Prostate gland (tissue), 2 donors: ENCODE measurements around the gene PGA5. TPM values are rescaled to one million over a fixed set of nuclear protein-coding genes. Genes with fewer than 3 reads are reported as not detected.

Experiments
- DNase-seq: peaks from one replicate; pipeline ENCODE4 v3.0.0-alpha.2; 2019; ENCODE audit warnings: low spot score
- H3K27ac ChIP-seq, 2 donors: fragments of 200-600 bp; sonication (generic); 2 replicates each; pipeline ENCODE4 v1.5.1; 2017 to 2019
- H3K27me3 ChIP-seq: fragments of 200-600 bp; sonication (generic); replicated peaks from 2 replicates; pipeline ENCODE4 v1.5.1; 2019; ENCODE audit not compliant: insufficient read depth
- H3K36me3 ChIP-seq, 2 donors: fragments of 200-600 bp; sonication (generic); 1 replicate in 1 of 2; 2 replicates in 1 of 2; pipeline versions ENCODE4 v1.5.1 to v1.8.1; 2017 to 2019
- H3K4me1 ChIP-seq: fragments of 200-600 bp; sonication (generic); replicated peaks from 2 replicates; pipeline ENCODE4 v1.5.1; 2019
- H3K4me3 ChIP-seq, 2 donors: fragments of 200-600 bp; sonication (generic); 2 replicates each; pipeline ENCODE4 v1.5.1; 2017 to 2019
- H3K9me3 ChIP-seq: fragments of 200-600 bp; sonication (generic); 2 replicates; pipeline ENCODE4 v1.5.1; 2017
- POLR2A ChIP-seq: fragments of 450-650 bp; IDR thresholded peaks from one replicate; pipeline ENCODE4 v1.6.1; 2016; ENCODE audit warnings: antibody characterized with exemption, mild to moderate bottlenecking
- POLR2AphosphoS5 ChIP-seq: sonication (generic); formaldehyde crosslinking; IDR thresholded peaks from one replicate; pipeline ENCODE4 v1.6.1; 2017; ENCODE audit warnings: antibody characterized with exemption
- WGBS: methylation state at CpG from one replicate; pipeline ENCODE4 v1.1.5; 2018; 5-methylcytosine and 5-hydroxymethylcytosine counted together
- intact Hi-C: fragments of 100-400 bp; cut with DNase I; formaldehyde crosslinking; loops from one replicate; pipeline ENCODE4 v1.14.2; 2022
- total RNA-seq, 2 donors: library from RNA; depleted of rRNA; stranded (reverse); fragments of >200 nt; gene quantifications; one replicate each; pipeline ENCODE4 v1.1.0, GENCODE V29; 2016
- TF ChIP-seq, protein P1 (sequence below), 4 experiments: fragments of 200-600 bp in 2 of 4; fragments of 450-650 bp in 2 of 4; sonication (generic) in 2 of 4; IDR thresholded peaks; 1 replicate in 3 of 4; 2 replicates in 1 of 4; pipeline ENCODE4 v1.5.1; 2016 to 2019; ENCODE audit warnings: antibody characterized with exemption in 4 of 4, mild to moderate bottlenecking in 2 of 4, moderate library complexity in 2 of 4

Gene PGA5
- total RNA-seq, 2 donors from 2014 or later: not detected

DNA sequence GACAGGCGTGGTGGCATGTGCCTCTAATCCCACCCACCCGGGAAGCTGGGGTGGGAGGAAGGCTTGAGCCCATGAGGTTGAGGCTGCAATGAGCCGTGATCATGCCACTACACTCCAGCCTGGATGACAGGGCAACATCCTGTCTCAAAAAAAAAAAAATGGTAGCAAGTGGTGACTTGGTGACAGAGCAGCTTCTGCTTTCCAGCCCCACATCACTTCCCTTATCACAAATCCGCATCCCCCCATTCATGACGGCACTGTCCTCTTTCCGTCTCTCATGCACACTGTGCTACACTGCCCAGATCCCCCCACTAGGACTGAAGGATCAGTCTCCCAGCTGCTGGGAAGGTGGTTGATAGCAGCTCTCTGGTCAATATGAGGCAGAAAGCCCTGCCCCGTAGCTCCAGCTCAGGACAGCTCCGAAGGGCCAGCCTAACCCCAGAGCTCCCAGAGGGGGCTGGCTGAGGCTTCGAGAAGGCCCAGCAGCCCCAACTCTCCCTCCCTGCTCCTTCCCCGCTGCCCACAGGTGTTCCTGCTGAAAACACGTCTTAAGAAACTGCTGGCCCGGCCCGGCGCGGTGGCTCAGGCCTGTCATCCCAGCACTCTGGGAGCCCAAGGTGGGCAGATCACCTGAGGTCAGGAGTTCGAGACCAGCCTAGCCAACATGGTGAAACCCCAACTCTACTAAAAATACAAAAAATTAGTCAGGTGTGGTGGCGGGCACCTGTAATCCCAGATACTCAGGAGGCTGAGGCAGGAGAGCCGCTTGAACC lies 15.9 kb downstream of the PGA5 start:
- intact Hi-C loops: no loop called here
- H3K27ac ChIP-seq: no peak overlapping the region
- no peaks in the 10 kb centered on the region for H3K36me3 ChIP-seq
- DNase-seq: no peak
- no peak overlapping the region for H3K4me3 ChIP-seq
- no peaks in the 10 kb centered on the region for H3K27me3 ChIP-seq
- H3K9me3 ChIP-seq: no peaks in the 10 kb centered on the region
- TF ChIP-seq POLR2AphosphoS5 (no peak), POLR2A (no peak)
- TF ChIP-seq, protein P1, sequence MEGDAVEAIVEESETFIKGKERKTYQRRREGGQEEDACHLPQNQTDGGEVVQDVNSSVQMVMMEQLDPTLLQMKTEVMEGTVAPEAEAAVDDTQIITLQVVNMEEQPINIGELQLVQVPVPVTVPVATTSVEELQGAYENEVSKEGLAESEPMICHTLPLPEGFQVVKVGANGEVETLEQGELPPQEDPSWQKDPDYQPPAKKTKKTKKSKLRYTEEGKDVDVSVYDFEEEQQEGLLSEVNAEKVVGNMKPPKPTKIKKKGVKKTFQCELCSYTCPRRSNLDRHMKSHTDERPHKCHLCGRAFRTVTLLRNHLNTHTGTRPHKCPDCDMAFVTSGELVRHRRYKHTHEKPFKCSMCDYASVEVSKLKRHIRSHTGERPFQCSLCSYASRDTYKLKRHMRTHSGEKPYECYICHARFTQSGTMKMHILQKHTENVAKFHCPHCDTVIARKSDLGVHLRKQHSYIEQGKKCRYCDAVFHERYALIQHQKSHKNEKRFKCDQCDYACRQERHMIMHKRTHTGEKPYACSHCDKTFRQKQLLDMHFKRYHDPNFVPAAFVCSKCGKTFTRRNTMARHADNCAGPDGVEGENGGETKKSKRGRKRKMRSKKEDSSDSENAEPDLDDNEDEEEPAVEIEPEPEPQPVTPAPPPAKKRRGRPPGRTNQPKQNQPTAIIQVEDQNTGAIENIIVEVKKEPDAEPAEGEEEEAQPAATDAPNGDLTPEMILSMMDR (IDR thresholded peaks at IDR 0.05): no peak
- 91% methylated on average over 18 of the region's 18 CpGs for WGBS
- H3K4me1 ChIP-seq: no peaks in the 10 kb centered on the region

DNA sequence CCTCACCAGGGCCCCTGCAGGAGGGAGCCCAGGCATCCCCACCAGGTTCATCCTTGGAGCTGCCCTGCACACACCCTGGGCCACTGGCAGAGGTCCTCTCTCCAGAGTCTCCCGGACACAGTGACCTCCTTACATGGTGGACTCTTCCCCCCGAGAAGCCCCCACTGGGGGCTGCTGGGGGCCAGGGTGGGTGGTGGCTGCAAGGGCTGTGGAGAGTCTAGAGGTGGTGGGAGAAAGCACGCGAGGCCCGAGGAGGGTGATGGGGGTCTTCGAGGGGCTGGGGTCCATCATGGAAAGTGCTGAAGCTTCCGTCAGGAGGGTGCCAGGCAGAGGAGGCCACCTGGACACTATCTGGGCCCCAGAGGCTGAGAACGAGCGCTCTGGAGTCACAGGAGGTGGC lies 17.6 kb downstream of the PGA5 start:
- no peak for DNase-seq
- no peaks in the 10 kb centered on the region for H3K27me3 ChIP-seq
- WGBS: 91% methylated on average over 9 of the region's 9 CpGs
- intact Hi-C loops: no loop called here
- H3K9me3 ChIP-seq: no peaks in the 10 kb centered on the region
- no peak overlapping the region for H3K27ac ChIP-seq
- no peaks in the 10 kb centered on the region for H3K4me1 ChIP-seq
- H3K4me3 ChIP-seq: no peak overlapping the region
- TF ChIP-seq, protein P1 (IDR thresholded peaks at IDR 0.05): no peak
- TF ChIP-seq POLR2AphosphoS5: no peak
- no peak for TF ChIP-seq POLR2A
- H3K36me3 ChIP-seq: no peaks in the 10 kb centered on the region

DNA sequence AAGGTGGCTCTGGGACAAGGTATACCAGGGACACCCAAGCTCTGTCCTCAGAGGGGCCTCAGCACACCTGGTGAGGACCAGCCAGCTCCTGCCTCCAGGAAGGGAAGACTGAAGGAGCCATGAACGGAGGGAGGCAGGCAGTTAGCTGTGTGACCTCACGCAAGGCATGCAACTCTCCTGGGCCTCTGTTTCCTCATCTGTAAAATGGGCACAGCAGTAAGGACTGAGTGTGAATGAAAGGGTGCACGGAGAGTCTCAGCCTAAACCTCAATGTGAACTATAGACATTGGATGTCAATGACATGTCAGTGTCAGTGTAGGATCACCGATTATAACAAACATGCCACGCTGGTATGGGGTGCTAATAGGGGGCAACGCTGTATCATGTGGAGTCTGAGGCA lies 18.4 kb downstream of the PGA5 start:
- H3K27ac ChIP-seq: no peak overlapping the region
- H3K4me1 ChIP-seq: no peaks in the 10 kb centered on the region
- intact Hi-C loops: no loop called here
- H3K9me3 ChIP-seq: no peaks in the 10 kb centered on the region
- no peak overlapping the region for H3K4me3 ChIP-seq
- H3K27me3 ChIP-seq: no peaks in the 10 kb centered on the region
- WGBS: 93% methylated on average over 6 of the region's 6 CpGs
- TF ChIP-seq POLR2AphosphoS5 (no peak), POLR2A (no peak)
- TF ChIP-seq, protein P1 (IDR thresholded peaks at IDR 0.05): no peak
- no peak for DNase-seq
- H3K36me3 ChIP-seq: no peaks in the 10 kb centered on the region

DNA sequence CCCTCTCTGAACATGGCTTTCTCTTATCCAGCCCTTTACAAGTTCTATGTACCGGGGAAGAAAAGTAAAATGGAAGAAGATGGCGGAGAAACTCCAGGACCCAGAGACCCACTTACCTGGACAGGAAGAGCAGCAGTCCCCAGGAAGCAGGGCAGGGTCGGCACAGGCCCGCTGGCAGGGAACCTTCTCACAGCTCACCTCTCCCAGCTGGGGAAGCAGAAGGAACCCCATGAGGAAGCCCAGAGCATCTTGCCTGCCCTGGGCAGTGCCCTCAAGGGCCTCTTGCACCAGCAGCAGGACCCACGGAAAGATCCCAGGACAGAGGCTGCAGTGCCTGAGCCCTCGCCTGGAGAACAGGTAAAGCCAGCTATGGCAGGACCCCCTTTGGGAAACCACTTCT lies 23.4 kb downstream of the PGA5 start:
- DNase-seq: no peak
- Histone ChIP-seq H3K36me3 (no peaks in the 10 kb centered on the region), H3K4me1 (no peaks in the 10 kb centered on the region), H3K27me3 (no peaks in the 10 kb centered on the region), H3K4me3 (no peak overlapping the region), H3K9me3 (no peaks in the 10 kb centered on the region), H3K27ac (no peak overlapping the region)
- TF ChIP-seq, protein P1 (IDR thresholded peaks at IDR 0.05): no peak
- TF ChIP-seq POLR2AphosphoS5 (no peak), POLR2A (no peak)
- WGBS: 94% methylated on average over 6 of the region's 6 CpGs
- intact Hi-C loops: no loop called here

DNA sequence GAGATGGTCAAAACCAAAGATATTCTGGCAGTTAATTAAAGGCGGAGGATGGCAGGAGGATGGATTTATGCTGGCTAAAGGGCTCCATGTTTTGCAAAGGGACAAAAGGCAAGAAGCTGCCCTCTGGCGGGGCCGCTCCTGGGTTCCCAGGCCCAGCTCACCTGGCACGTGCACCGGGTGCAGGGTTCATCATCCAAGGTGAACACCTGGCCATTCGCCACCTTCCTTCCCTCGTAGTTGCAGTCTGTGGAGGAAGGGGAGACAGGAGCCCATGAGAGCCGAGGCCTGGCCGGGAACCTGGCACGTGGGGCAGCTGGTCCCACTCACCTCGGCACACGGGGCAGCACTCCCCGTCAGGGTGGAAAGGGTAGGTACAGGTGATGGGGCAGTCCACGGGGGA lies 23.8 kb downstream of the PGA5 start:
- Histone ChIP-seq H3K27ac (no peak overlapping the region), H3K27me3 (no peaks in the 10 kb centered on the region), H3K9me3 (no peaks in the 10 kb centered on the region), H3K4me3 (no peak overlapping the region), H3K4me1 (no peaks in the 10 kb centered on the region), H3K36me3 (no peaks in the 10 kb centered on the region)
- no peak for DNase-seq
- WGBS: 90% methylated on average over 13 of the region's 14 CpGs
- TF ChIP-seq POLR2A: no peak
- TF ChIP-seq POLR2AphosphoS5: no peak
- TF ChIP-seq, protein P1 (IDR thresholded peaks at IDR 0.05): no peak
- intact Hi-C loops: no loop called here
